Measurements from ENCODE around the gene HTR1B. TPM values are rescaled to one million over a fixed set of nuclear protein-coding genes. Genes with fewer than 3 reads are reported as not detected.

HTR1B gene
- total RNA-seq, 2 donors from 2014 or later: 7.6 to 9.2 TPM

Other genes with a start within 250 kb of the HTR1B start
- under 1 TPM; 0.05 to 0.09 TPM for gene MEI4, start 189.5 kb upstream of the HTR1B start, total RNA-seq